ENCODE measurements around the gene NKTR.

NKTR gene

DNA sequence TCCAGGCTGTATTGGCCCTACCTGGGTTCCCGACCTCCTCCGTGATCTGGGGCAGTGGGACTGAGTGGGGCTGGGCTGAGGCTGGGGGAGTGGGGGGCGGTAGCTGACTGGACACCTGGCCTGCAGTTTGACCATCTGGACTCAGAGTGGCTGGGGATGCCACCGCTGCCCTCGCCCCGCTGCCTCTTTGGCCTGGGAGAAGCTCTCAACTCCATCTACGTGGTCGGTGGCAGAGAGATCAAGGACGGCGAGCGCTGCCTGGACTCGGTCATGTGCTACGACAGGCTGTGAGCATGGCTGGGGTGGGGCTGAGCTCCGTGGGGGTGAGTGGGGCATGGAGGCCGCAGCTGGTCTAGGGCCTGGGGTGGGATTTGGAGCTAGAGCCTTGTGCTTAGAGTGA lies 87.5 kb downstream of the NKTR start:
- in situ Hi-C loops (cut with HindIII; ENCODE audit: low sequenced_read_pairs): no loop called here
- TF ChIP-seq, protein P1, sequence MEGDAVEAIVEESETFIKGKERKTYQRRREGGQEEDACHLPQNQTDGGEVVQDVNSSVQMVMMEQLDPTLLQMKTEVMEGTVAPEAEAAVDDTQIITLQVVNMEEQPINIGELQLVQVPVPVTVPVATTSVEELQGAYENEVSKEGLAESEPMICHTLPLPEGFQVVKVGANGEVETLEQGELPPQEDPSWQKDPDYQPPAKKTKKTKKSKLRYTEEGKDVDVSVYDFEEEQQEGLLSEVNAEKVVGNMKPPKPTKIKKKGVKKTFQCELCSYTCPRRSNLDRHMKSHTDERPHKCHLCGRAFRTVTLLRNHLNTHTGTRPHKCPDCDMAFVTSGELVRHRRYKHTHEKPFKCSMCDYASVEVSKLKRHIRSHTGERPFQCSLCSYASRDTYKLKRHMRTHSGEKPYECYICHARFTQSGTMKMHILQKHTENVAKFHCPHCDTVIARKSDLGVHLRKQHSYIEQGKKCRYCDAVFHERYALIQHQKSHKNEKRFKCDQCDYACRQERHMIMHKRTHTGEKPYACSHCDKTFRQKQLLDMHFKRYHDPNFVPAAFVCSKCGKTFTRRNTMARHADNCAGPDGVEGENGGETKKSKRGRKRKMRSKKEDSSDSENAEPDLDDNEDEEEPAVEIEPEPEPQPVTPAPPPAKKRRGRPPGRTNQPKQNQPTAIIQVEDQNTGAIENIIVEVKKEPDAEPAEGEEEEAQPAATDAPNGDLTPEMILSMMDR (IDR thresholded peaks at IDR 0.05; ENCODE audit: low read depth, low read length): no peak
- H3K4me3 ChIP-seq (ENCODE audit: low read depth, low read length): no peak overlapping the region
- no peak for DNase-seq (ENCODE audit: low read depth, low spot score)

DNA sequence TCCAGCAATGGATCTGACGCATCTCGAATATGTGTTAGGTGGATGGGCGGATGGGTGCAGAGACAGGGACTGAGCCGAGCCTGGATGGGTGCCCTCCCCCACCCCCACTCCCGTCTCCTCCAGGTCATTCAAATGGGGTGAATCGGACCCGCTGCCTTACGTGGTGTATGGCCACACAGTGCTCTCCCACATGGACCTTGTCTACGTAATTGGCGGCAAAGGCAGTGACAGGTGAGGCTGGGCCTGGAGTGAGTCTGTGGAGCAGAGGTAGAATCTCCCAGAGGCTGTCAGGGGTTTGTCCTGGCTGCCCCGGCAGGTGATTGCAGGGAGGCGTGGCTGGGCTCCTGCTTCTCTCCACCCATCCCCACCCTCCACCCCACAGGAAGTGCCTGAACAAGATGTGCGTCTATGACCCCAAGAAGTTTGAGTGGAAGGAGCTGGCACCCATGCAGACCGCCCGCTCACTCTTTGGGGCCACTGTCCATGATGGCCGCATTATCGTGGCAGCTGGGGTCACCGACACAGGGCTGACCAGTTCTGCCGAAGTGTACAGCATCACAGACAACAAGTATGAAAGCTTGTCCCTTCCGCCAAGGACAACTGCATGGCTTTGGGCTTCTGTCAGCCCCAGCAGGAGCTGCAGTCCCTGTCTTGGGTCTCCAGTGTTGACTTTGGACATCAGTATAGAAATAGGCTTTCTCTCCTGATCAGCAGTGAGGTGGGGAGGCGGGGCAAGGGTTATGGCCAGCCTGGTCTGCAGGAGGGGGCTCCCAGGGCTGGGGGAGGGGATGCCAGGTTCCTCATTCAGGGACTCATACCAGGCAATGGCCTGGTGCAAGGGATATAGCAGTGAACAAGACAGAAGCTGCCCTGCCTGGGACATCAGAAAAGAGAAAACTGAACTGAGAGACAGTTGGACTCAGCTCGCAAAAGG lies 88.3 kb downstream of the NKTR start:
- H3K4me3 ChIP-seq (ENCODE audit: low read depth, low read length): no peak overlapping the region
- TF ChIP-seq, protein P1 (IDR thresholded peaks at IDR 0.05; ENCODE audit: low read depth, low read length): no peak
- in situ Hi-C loops (cut with HindIII; ENCODE audit: low sequenced_read_pairs): no loop called here
- DNase-seq (ENCODE audit: low read depth, low spot score): no peak

DNA sequence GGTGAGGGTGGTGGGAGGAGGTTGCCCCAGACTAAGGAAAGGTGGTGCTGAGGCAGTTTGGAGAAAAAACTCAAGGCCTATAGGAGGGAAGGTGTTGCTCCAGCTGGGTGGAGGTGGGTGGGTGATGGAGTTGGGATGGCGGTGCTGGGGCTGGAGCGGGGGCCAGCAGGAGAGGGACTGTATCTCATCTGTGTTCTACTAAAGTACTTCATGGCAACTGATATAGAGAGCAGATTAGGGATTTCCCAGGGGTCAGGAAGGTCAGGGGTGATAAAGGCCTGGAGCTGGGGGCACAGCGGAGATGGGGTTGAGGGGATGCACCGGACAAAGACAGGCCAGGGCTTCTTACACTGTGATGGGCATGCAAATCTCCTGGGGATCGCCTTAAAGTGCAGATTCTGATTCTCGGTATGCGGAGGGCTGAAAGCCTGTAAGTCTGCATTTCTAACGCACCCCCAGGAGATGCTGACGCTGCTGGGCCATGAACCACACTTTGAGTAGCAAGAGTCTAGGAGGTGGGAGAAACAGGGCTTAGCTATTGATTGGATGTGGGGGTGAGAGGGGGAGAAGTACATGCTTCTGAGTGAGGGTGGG lies 89.0 kb downstream of the NKTR start:
- in situ Hi-C loops (cut with HindIII; ENCODE audit: low sequenced_read_pairs): no loop called here
- TF ChIP-seq, protein P1 (IDR thresholded peaks at IDR 0.05; ENCODE audit: low read depth, low read length): no peak
- no peak for DNase-seq (ENCODE audit: low read depth, low spot score)
- H3K4me3 ChIP-seq (ENCODE audit: low read depth, low read length): no peak overlapping the region

GRCh38 chr3:42690191-42690590 lies 89.7 kb downstream of the NKTR start:
- in situ Hi-C loops (cut with HindIII; ENCODE audit: low sequenced_read_pairs): no loop called here
- TF ChIP-seq, protein P1 (IDR thresholded peaks at IDR 0.05; ENCODE audit: low read depth, low read length): no peak

DNA sequence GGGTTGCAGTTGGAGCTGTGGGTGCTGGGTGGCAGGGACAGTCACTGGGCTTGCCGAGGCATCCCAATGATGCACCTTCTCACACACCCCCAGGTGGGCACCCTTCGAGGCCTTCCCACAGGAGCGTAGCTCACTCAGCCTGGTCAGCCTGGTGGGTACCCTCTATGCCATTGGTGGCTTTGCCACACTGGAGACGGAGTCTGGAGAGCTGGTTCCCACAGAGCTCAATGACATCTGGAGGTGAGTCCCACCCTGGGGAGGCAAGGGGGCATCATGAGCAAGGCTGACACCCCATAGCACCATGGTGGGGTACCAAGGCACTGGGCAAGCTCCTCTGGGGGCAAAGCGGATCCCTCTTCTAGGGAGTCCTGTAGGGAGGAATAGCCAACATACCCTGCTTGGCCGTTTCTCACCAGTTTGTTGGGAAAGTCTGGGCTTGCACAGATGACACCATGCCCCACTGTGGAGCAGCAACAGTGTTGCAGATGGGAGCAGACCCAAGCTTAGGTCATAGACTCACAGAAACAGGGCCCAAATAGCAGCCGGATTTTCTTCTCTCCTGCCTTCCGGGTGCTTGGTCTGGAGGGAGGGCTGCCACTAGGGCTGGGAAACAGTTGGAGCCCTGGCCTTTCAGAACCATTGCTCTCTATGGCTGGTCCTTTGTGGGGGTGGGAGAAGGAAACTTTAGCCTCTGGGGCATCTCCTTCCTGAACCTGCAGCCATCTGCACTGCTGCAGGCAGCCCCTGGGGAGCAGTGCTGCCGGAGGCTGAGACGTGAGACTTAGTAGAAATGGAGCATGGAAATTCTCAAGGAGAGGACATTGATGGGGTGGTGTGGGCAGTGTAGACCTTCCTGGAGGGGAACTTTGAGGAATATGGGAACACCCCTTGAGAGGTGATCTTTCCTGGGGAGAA lies 90.5 kb downstream of the NKTR start:
- in situ Hi-C loops (cut with HindIII; ENCODE audit: low sequenced_read_pairs): no loop called here

More at GRCh38 chr3:42690191-42690590, 89.7 kb downstream of the NKTR start:
- DNase-seq (ENCODE audit: low read depth, low spot score): no peak
- no peak overlapping the region for H3K4me3 ChIP-seq (ENCODE audit: low read depth, low read length)

More for the DNA sequence above, 90.5 kb downstream of the NKTR start:
- no peak for DNase-seq (ENCODE audit: low read depth, low spot score)
- no peak overlapping the region for H3K4me3 ChIP-seq (ENCODE audit: low read depth, low read length)
- TF ChIP-seq, protein P1 (IDR thresholded peaks at IDR 0.05; ENCODE audit: low read depth, low read length): no peak

All from astrocyte of the spinal cord (primary cell).